AML-193 (cell line): ENCODE results near the gene ANKRD33B.
"Not testable (repeated sequence)": the region's sequence is repeated elsewhere in the genome, so short reads cannot be mapped to it uniquely, and the experiment has no call there.

Experiments used
- DNase-seq, 2 experiments: peaks; one replicate each; lab custom pipeline; 2025; lab: John Stamatoyannopoulos, UW

The ANKRD33B gene

DNA sequence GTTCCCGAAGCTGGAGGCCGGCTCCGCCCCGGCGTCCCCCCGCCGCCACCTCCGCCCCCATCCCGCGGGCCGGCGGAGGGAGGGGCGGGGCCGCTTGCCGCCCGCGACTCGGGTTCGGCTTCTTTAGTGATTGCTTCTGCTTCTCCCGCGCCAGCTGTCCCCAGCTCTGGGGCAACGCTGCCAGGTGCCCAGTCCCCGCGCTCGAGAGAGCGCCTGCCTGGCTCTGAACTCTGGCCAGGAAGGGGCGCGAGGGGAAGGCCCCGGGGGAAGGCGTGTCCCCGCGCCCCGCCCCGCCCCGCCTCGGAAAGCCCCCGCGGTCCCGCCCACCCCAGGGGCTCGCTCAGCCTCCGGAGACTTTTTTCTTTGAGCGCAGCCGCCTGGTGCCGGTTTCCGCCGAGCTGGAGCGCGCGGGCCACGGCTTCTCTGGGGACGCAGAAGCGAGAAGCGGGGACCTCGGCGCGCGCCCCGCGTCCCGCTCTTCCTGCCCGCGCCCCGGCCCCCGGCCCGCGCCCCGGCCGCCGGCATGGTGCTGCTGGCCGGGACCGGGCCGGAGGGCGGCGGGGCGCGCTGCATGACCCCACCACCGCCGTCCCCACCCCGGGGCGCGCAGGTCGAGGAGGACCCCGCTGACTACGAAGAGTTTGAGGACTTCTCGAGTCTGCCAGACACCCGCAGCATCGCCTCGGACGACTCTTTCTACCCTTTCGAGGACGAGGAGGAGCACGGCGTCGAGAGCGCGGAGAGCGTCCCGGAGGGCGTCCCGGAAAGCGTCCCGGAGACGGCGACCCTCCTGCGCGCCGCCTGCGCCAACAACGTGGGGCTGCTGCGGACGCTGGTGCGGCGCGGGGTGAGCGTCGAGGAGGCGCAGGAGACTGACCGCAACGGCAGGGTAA lies at the start of gene ANKRD33B:
ANKRD33B (plus strand) TSS at position 126 of the 893 bp plus-strand sequence; CDS start at position 524, 398 bp downstream.
- peak; percentile 60 to 63 for DNase-seq

DNA sequence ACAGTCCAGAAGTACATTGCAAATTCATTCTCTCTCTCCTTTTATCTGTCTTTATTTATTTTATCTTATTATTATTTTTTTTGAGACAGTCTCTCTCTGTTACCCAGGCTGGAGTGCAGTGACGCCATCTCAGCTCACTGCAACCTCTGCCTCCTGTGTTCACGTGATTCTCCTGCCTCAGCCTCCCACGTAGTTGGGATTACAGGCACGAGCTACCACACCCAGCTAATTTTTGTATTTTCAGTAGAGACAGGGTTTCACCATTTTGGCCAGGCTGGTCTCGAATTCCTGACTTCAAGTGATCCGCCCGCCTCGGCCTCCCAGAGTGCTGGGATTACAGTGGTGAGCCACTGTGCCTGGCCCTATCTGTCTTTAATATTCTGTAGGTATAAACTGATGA lies 49.3 kb upstream of the ANKRD33B start:
- DNase-seq, result not testable (repeated sequence)

DNA sequence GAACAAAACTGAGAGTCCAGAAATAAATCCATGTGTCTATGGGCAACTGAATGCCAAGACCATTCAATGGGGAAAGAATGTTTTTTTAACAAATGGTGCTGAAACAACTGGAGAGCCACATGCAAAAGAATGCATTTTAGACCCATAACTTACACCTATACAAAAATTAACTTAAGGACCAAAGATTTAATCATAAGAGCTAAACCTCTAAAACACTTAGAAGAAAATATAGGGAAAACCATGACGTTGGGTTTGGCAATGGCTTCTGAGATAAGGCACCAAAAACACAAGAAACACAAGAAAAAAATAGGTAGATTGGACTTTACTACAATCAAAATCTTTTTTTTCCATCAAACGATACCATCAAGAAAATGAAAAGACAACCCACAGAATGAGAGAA lies 48.4 kb upstream of the ANKRD33B start:
- DNase-seq, result no peak

DNA sequence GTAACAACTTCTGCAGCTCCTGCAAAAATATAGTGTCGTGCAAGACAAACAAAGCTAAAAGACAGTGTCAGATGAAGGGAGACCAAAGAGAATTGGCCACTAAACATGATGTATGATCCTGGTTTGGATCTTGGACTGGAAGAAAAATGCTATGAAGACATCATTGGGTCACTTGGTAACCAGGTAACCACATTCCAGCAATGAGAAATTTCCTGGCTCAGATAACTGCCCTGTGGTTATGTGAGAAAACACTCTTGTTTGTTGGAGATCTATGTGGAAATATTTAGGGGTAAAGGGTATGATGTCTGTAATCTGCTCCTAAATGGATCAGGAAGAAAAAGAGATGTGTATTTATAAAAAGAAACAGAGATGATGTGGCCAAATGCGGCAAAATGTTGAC lies 45.5 kb upstream of the ANKRD33B start:
- no peak for DNase-seq

DNA sequence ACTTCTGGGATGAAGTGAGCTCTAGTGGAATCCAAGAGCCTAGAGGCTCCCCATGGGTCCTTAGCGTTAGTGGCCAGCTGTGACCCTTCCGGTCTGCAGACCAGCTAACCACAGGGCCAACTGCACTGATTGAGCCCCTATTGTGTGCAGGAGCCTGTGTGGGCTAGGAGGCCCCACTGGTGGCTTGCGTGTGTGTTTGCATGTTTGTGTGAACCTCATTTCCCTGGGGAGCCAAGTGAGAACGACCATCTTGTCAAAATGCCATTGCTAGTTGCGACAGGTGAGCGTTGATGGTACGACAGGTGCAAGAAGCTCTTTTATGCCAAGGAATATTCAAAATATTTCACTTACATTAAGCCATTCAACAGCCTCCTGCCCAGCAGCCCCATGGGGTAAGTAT lies 44.1 kb upstream of the ANKRD33B start:
- no peak for DNase-seq

DNA sequence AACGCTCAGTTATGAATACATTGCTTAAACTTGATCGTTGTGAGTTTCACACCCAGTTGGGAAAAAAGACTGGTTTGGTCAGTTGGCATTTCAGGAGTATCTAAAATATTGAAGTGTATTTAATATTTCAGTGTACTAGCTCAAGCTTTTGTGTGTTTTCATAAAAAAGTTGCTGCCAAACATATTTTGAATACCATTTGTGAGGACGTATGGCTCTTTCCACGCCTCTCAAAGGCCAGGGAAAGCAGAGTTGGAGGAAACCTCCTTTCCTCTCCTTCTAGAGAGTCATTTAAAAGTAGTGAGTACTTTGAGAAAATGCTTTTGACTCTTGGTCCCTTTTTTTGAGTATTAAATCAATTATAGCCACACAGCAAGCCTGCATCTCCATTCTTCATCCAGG lies 43.2 kb upstream of the ANKRD33B start:
- no peak for DNase-seq

DNA sequence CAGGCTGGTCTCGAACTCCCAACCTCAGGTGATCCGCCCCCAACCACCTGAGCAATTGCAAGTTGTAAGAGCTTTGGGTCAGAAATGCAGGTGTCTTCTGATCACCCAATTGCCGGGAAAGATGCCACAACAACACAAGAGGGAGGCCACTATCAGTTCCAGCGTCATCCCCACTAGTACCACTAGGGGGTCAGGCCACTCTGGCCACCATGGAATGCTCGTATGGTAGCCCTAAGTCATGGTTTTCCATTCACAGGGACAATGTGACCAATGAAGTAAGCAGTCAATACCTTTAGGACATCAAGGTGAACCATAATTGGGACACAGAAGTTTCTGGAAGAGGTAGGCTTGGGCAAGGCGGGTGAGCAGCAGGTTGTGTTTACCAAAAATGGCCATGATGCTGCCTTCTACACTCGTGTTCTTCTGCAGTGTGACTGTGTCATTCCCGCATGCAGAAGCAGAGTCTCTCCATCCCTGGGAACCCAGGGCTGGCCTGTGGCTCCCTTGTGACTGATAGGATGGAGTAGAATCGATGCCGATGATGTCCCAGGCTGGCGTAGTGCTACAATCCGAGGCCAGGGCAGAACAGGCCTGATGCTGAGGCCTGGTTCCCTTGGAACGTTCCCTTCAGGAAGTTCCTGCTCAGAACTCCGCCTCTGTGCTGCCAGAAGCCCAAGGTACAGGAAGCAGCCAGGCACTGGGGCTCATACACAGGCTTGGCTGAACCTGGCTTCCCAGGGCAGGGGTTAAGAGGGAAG lies 42.2 kb upstream of the ANKRD33B start:
- DNase-seq, result peak in 1 of 2 experiments; percentile 2

DNA sequence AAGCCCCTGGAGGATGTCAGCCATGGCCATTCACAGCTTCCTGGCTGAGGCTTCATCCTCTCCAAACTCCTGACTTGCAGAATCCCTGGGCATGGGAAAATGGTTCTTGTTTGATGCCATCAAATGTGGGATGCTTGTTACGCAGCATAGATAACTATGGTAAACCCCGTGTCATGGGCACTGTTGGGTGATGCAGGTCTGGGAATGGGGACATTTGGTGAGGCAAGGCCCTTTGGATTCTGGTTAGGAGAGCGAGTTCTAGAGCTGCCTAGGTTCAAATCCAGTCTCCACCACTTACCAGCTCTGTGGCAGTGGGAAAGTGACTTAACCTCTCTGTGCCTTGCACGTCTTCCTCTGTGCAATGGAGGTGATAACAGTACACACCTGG lies 41.7 kb upstream of the ANKRD33B start:
- DNase-seq, result no peak

DNA sequence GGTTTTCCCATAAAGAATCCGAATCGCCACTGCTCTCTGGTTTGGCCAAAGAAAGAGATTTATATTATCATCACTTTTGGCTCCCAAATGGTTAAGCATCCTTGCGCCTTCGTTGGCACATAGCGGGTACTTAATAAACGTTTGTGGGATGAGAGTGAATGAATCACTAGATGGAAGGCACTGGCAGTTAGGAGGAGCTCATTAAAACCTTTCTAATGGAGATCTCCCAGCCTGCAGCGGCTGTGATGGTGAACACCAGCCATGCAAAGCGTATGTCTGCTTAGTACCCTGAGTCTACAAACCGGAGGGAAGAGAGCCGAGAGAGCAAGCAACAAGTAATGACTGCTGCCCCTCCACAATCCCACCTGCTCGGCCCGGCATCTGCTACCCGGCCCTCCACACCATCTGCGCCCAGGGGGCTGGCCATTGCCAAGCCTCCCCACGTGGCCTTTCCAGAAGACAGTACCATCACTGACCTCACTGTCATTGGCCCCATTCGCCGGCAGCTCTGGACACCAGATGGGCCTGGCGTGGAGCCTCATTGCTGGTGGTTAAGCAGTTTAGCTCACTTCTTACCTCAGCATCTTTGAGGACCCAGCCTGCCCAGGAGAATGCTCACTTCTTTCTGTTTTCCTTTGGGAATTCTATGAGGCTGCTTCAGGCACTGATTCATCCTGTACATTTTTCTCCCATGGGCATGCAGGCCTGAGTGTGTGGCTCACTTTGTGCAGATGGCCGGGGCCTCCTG lies 39.3 kb upstream of the ANKRD33B start:
- no peak for DNase-seq

DNA sequence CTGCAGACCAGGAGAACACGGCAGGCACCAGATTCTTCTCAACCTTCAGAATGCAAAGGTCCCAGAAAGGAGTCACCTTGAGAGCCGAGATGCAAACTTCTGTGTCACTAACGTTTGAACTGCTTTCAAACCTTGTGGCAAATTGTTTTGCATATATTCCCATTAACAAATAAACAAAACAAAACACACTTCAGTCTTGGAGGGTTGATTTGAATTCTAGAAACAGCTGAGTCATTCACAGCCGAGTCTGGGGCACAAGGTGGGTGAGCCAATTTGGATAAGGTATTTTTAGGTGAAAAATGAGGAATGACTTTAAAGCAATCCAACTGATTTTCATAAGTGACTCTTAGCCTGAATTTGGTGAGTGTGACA lies 38.8 kb upstream of the ANKRD33B start:
- DNase-seq, result no peak

DNA sequence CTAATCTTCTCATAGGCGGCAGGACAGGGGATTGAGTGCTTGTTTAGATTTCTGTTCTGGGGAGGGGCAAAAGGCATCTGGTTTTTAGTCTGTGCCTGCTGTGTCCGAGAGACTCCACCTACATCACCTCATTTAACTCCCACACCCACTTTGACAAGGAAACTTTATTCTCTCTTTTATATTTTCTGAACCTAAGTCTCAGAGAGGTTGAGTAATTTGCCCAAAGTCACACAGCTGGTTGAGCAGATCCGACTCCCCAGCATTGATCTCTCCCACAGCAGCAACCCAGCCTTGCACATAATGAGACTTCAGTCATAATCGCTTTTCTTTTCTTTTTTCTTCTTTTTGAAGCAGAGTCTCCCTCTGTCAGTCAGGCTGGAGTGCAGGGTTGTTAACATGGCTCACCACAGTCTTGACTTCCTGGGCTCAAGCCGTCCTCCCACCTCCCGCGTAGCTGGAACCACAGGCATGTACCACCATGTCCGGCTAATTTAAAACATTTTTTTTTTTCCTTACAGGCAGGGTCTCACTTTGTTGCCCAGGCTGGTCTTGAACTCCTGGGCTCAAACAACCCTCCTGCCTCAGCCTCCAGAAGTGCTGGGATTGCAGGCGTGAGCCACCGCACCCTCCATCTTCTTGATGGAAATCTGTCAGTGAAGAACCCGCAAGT lies 36.5 kb upstream of the ANKRD33B start:
- DNase-seq, result no peak

DNA sequence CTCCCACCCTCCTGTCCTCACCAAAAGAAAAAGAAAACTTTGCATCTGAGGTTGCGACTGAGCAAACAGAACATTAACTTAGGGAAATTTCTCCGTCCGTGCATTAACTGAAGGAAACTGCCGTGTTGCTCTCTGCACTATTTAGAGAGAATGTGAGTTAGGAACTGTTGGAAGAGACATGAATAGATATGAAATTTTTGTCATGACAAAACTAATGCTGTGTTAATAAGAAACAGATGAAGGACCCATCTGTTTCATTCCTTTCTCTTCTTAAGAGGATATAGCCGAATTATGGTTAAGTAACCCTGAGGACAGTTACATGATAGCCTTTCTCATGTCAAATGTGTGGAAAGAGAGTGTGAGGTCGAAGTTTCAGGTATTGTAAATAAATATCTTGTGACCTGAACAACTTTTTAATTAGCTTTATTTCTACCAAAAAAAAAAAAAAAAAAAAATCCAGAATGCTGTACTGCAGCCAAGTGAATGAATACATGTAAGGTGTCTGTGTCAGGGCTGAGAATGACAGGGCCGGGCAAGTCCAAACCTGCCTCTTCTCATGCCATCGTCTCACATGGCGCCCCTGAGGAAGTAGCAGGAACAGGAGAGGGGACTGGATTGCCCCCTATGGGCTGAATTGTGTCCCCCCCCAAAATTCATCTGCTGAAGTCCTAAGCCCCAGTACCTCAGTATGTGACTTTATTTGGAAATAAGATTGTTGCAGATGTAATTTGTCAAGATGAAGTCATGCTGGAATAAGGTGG lies 35.6 kb upstream of the ANKRD33B start:
- no peak for DNase-seq

DNA sequence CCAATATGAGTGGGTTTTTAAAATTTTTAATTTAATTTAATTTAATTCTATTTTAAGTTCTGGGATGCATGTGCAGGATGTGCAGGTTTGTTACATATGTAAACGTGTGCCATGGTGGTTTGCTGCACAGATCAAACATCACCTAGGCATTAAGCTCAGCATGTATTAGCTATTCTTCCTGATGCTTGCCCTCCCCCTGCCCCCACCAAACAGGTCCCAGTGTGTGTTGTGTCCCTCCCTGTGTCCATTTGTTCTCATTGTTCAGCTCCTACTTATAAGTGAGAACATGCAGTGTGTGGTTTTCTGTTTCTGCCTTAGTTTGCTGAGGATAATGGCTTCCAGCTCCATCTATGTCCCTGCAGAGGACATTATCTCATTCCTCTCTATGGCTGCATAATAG lies 35.0 kb upstream of the ANKRD33B start:
- no peak for DNase-seq

DNA sequence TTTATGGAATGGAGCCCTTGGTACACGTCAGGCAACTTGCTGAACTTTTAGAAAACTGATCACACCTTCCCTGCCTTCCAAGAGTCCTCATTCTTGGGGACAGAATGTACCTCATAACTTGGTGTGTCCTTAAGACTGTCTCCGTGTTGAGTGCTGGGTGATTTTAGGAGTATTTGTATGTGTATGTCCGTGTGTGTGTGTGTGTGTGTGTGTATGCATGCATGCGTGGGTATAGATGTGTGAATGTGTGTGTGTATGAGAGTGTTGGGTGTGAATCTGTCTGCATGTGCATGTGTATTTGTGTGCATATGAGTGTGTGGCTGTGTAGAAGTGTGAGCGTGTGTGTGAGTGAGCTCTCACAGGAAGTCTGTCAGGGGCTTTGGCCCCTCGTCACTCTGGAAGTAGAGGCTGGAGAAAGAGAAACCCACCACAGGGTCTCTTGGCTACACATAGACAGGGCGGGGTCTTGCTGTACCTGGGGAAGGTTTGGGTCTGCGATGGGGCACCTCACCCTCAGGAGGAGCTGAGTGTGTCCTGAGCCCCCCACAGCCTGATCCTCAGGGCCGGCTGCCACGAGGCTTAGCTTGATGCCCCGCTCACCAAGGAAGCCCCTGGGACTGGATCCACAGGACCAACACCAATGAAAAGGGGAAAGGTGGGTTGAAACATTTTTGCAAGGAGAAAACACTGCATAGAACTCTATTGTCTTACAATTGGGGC lies 33.1 kb upstream of the ANKRD33B start:
- DNase-seq, result no peak

DNA sequence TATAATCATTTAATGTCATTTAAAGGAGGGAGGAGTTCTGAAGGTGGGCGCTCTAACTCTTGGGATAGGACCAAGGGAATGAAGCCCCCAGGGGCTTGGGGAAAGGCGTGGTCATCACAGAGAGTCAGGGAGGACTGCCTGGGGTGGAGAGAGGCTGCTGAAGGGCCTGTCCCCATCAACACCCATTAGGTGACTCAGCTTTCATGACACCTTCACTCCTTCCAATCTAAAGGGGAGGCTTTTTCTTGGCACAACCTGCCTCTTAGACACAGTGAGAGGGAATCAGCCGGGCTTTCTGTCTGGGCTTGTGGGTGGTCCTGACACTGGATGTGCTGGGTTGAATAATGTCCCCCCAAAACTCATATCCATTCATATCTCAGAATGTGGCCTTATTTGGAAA lies 31.4 kb upstream of the ANKRD33B start:
- no peak for DNase-seq

DNA sequence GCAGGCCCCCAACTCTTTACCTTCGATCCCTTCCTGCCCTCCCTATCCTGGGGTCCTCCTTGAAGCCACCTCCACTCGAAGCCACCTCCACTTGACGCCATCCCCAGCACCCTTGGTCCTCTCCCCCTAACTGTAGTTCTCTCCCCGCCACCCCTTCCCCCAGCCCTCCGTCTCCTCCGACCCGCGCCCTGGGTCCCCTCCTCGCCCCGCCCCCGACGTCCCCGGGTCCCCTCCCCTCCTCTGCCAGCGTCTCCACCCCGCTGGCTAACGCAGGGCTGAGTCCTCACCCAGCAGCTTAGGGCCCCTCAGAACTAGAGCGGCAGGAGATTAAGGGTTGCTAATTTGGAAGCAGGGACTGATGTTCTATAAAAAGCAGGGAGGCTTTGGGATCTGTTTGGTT lies 30.6 kb upstream of the ANKRD33B start:
- no peak for DNase-seq

DNA sequence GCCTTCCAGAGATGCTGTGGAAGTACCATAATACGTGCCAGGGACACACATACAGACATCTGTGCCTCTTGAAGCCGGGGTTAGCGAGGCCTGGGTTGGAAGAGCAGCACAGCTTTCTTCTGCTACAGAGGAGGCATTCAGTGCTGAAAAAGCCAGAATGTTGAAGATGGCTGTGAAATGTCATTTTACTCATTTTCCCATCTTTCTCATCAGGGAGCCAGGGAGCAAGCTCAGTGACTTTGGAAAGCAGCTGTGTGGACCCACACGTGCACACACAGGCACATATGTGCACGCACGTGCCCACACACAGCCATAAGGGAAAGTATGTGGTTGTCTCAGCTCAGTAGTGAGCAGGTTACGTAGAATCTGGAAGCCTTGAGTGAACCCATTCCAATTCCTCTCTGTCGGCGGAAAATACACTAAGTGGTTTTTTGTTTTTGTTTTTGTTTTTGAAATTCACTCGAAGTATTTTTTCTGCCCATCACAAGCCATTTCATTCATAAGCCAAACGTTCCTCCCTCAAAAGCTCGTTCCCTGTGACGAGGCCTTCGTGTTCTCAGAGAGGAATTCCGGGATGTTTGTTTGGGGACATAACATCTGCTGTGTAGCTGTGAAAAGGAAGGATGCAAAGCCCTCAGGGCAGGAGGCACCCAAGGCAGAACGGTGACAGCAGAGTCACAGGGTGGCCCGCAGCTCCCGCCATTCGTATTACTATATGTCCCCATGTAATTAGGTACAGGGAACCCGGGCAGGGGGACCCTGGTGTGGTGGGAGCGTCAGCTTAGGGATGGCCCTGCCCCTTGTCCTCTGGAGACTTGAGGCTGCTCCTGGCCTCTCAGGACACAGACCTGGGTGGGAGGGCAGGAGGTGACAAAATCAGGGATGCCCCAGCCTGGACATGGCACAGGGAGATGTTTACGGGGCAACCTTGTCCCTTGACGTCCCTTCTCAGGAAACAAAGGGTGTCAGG lies 29.0 kb upstream of the ANKRD33B start:
- no peak for DNase-seq

DNA sequence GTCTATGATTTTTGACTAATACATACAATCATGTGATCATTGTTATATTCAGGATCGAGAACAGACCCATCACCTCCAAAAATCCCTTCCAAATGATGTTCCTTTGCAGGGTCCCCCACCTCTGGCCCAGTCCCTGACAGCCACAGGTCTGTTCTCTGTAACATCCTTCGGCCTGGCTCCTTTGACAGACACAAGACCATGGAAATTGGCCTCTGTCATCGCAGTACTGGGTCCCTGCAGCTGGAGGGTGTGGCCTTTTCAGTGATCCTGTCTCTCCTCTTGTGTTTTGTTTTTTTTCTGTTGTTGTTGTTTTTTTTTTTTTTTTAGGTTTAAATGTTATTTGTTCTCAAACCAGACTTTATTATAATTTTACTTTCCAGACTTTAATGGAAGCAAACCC lies 27.4 kb upstream of the ANKRD33B start:
- DNase-seq, result no peak

DNA sequence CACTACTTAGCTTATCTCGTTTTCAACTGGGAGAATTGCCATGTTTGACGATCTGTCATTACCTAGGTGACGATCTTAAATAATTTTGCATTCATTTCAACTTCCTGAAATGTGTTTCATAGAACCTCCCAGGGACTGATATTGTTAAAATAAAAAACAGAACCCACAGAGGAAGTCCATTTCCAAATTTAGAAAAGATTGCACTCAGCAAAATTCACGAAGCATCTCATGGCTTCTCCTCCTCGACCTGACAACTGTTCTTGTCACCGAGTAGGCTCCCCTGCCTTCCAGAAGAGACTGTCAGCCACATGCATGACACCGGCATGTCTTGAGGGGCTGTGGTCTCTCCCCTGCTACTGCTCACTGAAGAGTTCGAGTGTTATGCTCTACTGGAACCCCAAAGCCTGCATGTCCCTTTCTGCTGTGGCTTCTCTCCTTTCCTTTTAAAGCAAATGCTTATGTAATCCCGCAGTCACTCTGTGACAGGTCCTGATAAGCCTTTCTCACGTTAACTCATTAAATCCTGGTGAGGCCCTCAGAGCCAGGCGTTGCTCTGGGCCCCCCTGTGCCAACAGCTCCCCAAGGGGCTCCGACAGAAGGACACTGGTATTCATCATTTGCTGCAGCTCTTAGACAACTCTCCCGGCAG lies 26.8 kb upstream of the ANKRD33B start:
- DNase-seq, result peak; percentile 55 to 60
